NCI-H1092 (cell line): ENCODE data around the gene NUDT21.

ENCODE experiments used
- DNase-seq: peaks from one replicate; lab custom pipeline; 2025; lab: John Stamatoyannopoulos, UW

The NUDT21 gene

GRCh38 chr16:56462064-56462796 is 11.1 kb upstream of the NUDT21 start:
- no peak for DNase-seq

- DNase-seq: no peak
These were observed 9.0 kb upstream of the NUDT21 start for GRCh38 chr16:56460101-56460500.

DNA sequence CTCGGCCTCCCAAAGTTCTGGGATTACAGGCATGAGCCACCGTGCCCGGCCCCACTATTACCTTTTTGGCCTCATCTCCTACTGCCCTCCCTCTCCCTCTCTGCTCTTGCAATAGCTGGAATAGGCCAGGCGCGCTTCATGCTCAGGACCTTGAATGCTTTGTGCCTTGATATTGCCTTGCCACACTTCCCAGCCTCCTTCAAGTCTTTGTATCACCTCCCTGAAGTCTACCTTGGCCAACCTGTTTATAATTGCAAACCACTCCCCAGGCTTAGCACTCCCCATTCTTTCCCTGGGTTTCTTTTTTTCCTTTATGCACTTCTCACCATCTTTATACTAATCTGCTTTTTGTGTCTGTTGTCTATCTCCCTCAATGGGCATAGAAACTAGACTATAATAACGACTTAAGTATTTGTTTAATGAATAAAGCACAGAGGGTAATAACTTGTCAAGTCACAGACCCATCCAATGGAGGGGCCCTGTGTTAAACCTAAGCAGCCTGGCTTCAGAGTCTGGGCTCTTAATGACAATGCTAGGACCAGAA is 6.9 kb upstream of the NUDT21 start:
- no peak for DNase-seq

DNA sequence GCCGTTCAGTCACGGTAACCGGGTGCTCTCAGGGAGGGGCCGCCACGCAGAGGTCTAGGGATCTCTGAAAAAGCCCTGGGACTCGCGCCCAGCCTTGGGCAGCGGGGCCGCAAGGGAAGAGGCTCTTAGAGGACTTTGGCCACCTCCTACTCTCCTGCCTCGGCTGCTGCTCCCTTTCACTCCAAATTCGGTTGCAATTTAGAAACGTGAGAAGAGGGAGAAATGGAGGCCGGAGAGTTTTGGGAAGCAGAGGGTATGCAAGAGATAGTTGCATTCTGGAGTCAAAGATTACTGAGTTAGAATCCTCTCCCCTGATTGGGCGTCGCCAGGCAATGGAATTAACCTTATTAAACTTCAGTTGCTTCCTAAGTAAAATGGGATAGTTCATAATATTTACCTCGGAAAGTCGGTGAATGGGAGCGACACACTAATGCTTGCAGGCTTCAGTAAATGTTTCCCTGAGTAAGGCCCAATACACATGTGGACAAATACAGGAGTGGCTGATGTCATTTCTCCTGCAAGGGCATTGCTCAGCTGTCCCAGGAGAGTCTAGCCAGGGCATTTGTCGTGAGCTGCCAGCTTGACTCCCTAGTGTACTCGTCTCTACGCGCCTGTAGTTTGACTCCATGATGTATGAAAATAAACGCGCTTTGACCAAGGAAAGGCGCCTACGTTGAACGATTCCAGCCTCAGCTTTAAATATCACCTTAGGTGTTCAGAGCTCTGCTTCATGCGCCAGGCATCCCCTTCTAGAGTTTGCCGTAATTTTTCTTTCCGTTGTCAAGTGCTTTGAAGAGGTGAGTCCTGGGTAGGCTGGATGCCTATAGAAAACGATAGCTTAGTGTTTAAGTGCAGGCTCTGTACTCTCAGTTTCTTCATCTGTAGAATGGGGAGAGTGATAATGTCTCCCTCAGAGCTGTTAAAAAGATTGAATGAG is 889 bp upstream of the NUDT21 start:
- peak; percentile 8 for DNase-seq

- DNase-seq: no peak
These were observed 702 bp downstream of the NUDT21 start for GRCh38 chr16:56450275-56450985.

- DNase-seq: no peak
These were observed 3.1 kb downstream of the NUDT21 start for GRCh38 chr16:56448005-56448404.

DNA sequence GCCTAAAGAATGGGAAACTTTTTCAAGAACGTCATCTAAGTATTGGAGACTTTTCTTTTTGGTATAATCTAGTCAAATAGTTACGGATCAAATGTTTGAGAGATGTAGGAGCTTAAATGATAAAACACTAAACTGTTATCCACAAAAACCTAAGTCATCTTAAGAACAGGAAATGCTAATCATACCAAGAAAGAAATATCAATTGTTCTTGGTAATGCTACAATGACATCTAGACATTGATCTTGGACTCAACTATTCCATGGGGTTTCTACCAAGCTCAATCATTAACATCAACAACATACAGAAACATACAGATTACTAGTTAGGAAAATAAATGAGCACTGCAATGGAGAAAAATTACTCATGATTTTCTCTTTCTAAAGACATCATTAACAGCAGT is 3.8 kb downstream of the NUDT21 start:
- no peak for DNase-seq

- DNase-seq: no peak
These were observed 13.1 kb downstream of the NUDT21 start for GRCh38 chr16:56438038-56438437.

DNA sequence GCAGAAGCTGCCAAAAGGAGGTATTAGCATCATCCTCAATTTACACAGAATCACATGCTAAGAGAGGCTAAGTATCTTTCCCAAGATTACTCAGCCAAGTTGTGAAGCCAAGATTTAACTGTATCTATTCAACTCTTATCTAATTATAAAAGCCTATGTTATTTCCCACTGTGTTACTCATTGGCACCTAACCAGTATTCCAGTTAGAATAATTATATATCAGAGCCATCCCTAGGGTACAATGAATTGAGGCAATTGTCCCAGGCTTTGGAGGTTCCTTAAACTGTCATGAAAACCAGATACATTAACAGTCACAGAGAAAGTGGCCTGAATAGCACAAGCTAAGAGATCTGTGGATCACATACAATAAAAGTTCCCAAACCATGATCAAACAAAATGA is 14.9 kb downstream of the NUDT21 start:
- DNase-seq: no peak

GRCh38 chr16:56428091-56428490 is 23.0 kb downstream of the NUDT21 start:
- no peak for DNase-seq

- DNase-seq: no peak
These were observed 24.5 kb downstream of the NUDT21 start for GRCh38 chr16:56426585-56426984.

GRCh38 chr16:56425439-56425832 is 25.7 kb downstream of the NUDT21 start, which contains the start of gene AMFR:
AMFR (minus strand) TSS chr16:56425545; CDS start chr16:56425327, 218 bp downstream.
- DNase-seq: peak; percentile 40

- peak; percentile 9 for DNase-seq
These were observed 26.2 kb downstream of the NUDT21 start for GRCh38 chr16:56424791-56425438.

DNA sequence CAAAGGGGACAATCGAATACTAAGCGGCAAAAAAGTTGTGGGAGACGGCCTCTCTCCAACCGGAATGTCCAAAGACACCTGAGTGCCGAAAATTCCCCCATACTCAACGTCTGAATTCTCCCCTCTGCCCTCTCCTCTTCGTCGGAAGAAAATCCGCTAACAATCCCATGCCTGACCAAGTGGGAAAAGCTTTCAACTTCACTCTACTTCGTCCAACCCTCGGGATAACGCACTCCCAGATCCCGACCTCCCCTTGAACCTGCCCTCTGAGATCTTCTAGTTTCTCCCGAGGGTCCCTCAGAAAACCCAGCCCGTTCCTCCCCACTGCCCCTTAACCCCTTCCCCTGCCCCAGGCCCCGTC is 26.7 kb downstream of the NUDT21 start:
- no peak for DNase-seq

- no peak for DNase-seq
These were observed 27.3 kb downstream of the NUDT21 start for GRCh38 chr16:56423584-56424403.

DNA sequence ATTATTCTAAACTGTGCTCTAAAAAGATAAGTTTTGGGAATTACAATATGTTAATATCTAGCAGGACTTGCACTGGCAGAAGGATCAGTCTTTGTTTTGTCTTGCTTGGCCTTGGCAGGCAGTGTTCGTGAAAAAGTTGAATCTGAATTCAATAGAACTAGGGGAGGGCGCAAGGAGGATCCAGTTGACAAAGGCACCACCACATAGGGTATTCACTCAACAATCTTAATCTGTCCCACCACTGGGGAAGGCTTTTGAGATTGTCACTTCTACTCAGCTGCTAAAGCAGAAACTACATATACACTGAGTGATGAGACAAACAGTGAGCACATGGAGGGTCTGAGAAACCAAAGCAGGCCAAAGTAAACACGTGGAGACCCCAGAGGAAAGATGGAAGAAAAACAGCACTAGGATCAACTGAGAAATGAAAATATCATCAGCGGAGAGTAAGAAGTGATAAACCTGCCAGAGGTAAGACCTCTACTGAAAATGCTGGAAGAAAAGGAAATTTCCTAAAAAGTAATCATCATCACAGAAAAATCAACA is 28.2 kb downstream of the NUDT21 start:
- DNase-seq: no peak

GRCh38 chr16:56421976-56422669 is 29.0 kb downstream of the NUDT21 start:
- DNase-seq: no peak

DNA sequence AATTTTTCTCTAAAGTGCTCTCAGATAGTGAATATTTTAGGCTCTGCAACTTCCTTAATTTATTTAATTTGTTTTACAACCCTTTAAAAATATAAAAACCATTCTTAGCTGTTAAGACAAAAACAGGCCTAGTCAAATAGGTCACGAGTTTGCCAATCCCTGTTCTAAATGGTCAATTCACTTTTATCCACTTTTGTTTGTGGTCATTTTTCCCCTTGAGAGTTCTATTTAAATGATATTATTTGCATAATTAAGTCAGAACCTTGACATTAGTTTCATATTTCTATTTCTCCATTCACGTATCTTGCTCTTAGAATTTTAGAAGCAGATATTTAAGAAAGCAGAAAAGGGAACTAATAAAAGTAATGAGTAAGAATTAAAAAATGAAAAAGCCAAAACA is 29.8 kb downstream of the NUDT21 start:
- DNase-seq: no peak

- DNase-seq: no peak
These were observed 30.5 kb downstream of the NUDT21 start for GRCh38 chr16:56420613-56421012.
